Measurements from ENCODE around the gene JUNB. TPM values are rescaled to one million over a fixed set of nuclear protein-coding genes. Genes with fewer than 3 reads are reported as not detected.
A peak's percentile ranks its signal among the peaks of the same experiment; 100 is the strongest.

JUNB gene
- polyA plus RNA-seq: 100 to 1,000 TPM; 175 to 339 TPM

GRCh38 chr19:12791345-12792050, at the start of gene JUNB:
Gene JUNB (plus strand): TSS chr19:12791486. CDS start chr19:12791772, 286 bp downstream.
- Histone ChIP-seq H3K4me3 (ENCODE audit: low read depth in 1 of 2, low read length in 2 of 2) (peak within 1 kb of the TSS; percentile 96 to 99), H3K4me1 (ENCODE audit: control insufficient read depth in 2 of 2, insufficient read depth in 2 of 2, low read length in 1 of 2) (peaks cover 0 to 3% of the 10 kb centered on the region in 2 donors)
- WGBS, 2 donors: 0 to 1% methylated on average over 60 to 73 of the region's 73 CpGs

GRCh38 chr19:12745166-12745897, 46.0 kb upstream of the JUNB start:
- Histone ChIP-seq H3K27ac (ENCODE audit: low read depth in 2 of 2, low read length in 1 of 2) (no peak overlapping the region), H3K4me3 (ENCODE audit: low read depth in 1 of 2, low read length in 2 of 2) (no peak overlapping the region), H3K27me3 (ENCODE audit: control insufficient read depth in 1 of 2, insufficient read depth in 2 of 2, low read length in 2 of 2) (no peaks in the 10 kb centered on the region), H3K4me1 (ENCODE audit: control insufficient read depth in 2 of 2, insufficient read depth in 2 of 2, low read length in 1 of 2) (peaks cover 0 to 10% of the 10 kb centered on the region in 2 donors), H3K9me3 (ENCODE audit: control insufficient read depth in 2 of 2, insufficient read depth in 1 of 2, low read depth in 1 of 2, low read length in 1 of 2) (peaks cover 0 to 3% of the 10 kb centered on the region in 2 donors), H3K36me3 (ENCODE audit: control insufficient read depth in 2 of 2, insufficient read depth in 2 of 2, low read length in 1 of 2) (peaks cover 3 to 27% of the 10 kb centered on the region in 2 donors)
- 81 to 83% methylated on average over 19 to 22 of the region's 22 CpGs for WGBS, 2 donors

More at GRCh38 chr19:12791345-12792050, at the start of gene JUNB:
- Histone ChIP-seq H3K27ac (ENCODE audit: low read depth in 2 of 2, low read length in 1 of 2) (peak within 1 kb of the TSS; percentile 100), H3K27me3 (ENCODE audit: control insufficient read depth in 1 of 2, insufficient read depth in 2 of 2, low read length in 2 of 2) (no peaks in the 10 kb centered on the region), H3K9me3 (ENCODE audit: control insufficient read depth in 2 of 2, insufficient read depth in 1 of 2, low read depth in 1 of 2, low read length in 1 of 2) (no peaks in the 10 kb centered on the region), H3K36me3 (ENCODE audit: control insufficient read depth in 2 of 2, insufficient read depth in 2 of 2, low read length in 1 of 2) (peaks cover 0 to 4% of the 10 kb centered on the region in 2 donors)

DNA sequence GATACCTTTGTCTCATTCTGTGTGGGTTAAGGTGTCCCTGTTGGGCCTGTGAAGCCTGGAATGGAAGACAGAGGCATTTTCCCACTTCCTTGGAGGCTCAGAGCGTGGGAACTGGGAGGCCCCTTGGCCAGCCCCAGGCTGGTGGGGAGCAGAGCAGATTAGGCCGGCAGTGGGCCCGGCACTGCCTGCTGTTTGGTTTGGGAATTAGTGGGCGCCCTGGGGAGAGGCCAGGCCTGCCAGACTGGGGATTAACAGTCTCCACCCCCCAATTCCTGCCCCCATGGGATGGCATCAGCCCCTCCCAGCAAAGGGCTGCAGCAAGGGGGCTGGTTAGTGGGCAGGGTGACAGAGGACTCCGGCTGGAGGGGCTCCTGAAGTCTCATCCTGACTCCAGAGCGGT, 42.8 kb upstream of the JUNB start:
- WGBS, 2 donors: 53 to 63% methylated on average over 6 of the region's 6 CpGs
- peaks cover 0 to 15% of the 10 kb centered on the region in 2 donors for H3K4me1 ChIP-seq (ENCODE audit: control insufficient read depth in 2 of 2, insufficient read depth in 2 of 2, low read length in 1 of 2)
- peaks cover 0 to 3% of the 10 kb centered on the region in 2 donors for H3K9me3 ChIP-seq (ENCODE audit: control insufficient read depth in 2 of 2, insufficient read depth in 1 of 2, low read depth in 1 of 2, low read length in 1 of 2)
- no peak overlapping the region for H3K4me3 ChIP-seq (ENCODE audit: low read depth in 1 of 2, low read length in 2 of 2)
- H3K27ac ChIP-seq (ENCODE audit: low read depth in 2 of 2, low read length in 1 of 2): no peak overlapping the region
- H3K27me3 ChIP-seq (ENCODE audit: control insufficient read depth in 1 of 2, insufficient read depth in 2 of 2, low read length in 2 of 2): no peaks in the 10 kb centered on the region
- peaks cover 3 to 24% of the 10 kb centered on the region in 2 donors for H3K36me3 ChIP-seq (ENCODE audit: control insufficient read depth in 2 of 2, insufficient read depth in 2 of 2, low read length in 1 of 2)

- H3K36me3 ChIP-seq (ENCODE audit: control insufficient read depth in 2 of 2, insufficient read depth in 2 of 2, low read length in 1 of 2): peaks cover 3 to 24% of the 10 kb centered on the region in 2 donors
- H3K4me1 ChIP-seq (ENCODE audit: control insufficient read depth in 2 of 2, insufficient read depth in 2 of 2, low read length in 1 of 2): peaks cover 0 to 17% of the 10 kb centered on the region in 2 donors
- H3K27me3 ChIP-seq (ENCODE audit: control insufficient read depth in 1 of 2, insufficient read depth in 2 of 2, low read length in 2 of 2): no peaks in the 10 kb centered on the region
- H3K27ac ChIP-seq (ENCODE audit: low read depth in 2 of 2, low read length in 1 of 2): no peak overlapping the region
- 18 to 27% methylated on average over 23 to 24 of the region's 24 CpGs for WGBS, 2 donors
- peaks cover 0 to 3% of the 10 kb centered on the region in 2 donors for H3K9me3 ChIP-seq (ENCODE audit: control insufficient read depth in 2 of 2, insufficient read depth in 1 of 2, low read depth in 1 of 2, low read length in 1 of 2)
- H3K4me3 ChIP-seq (ENCODE audit: low read depth in 1 of 2, low read length in 2 of 2): no peak overlapping the region
Measured at GRCh38 chr19:12749938-12750521, 41.3 kb upstream of the JUNB start.

GRCh38 chr19:12750851-12751250, 40.4 kb upstream of the JUNB start:
- H3K27ac ChIP-seq (ENCODE audit: low read depth in 2 of 2, low read length in 1 of 2): peak overlapping the region in 1 of 2 donors; percentile 7
- H3K27me3 ChIP-seq (ENCODE audit: control insufficient read depth in 1 of 2, insufficient read depth in 2 of 2, low read length in 2 of 2): no peaks in the 10 kb centered on the region
- no peak overlapping the region for H3K4me3 ChIP-seq (ENCODE audit: low read depth in 1 of 2, low read length in 2 of 2)
- WGBS, 2 donors: 48 to 65% methylated on average over 9 of the region's 9 CpGs
- peaks cover 0 to 3% of the 10 kb centered on the region in 2 donors for H3K9me3 ChIP-seq (ENCODE audit: control insufficient read depth in 2 of 2, insufficient read depth in 1 of 2, low read depth in 1 of 2, low read length in 1 of 2)
- H3K4me1 ChIP-seq (ENCODE audit: control insufficient read depth in 2 of 2, insufficient read depth in 2 of 2, low read length in 1 of 2): peaks cover 0 to 14% of the 10 kb centered on the region in 2 donors
- H3K36me3 ChIP-seq (ENCODE audit: control insufficient read depth in 2 of 2, insufficient read depth in 2 of 2, low read length in 1 of 2): peaks cover 3 to 16% of the 10 kb centered on the region in 2 donors

GRCh38 chr19:12751635-12752034, 39.7 kb upstream of the JUNB start, which contains the start of gene BEST2:
Gene BEST2 (plus strand): TSS chr19:12751791. CDS start chr19:12752593, 802 bp downstream.
- Histone ChIP-seq H3K9me3 (ENCODE audit: control insufficient read depth in 2 of 2, insufficient read depth in 1 of 2, low read depth in 1 of 2, low read length in 1 of 2) (peaks cover 0 to 3% of the 10 kb centered on the region in 2 donors), H3K4me1 (ENCODE audit: control insufficient read depth in 2 of 2, insufficient read depth in 2 of 2, low read length in 1 of 2) (peaks cover 0 to 14% of the 10 kb centered on the region in 2 donors), H3K27me3 (ENCODE audit: control insufficient read depth in 1 of 2, insufficient read depth in 2 of 2, low read length in 2 of 2) (no peaks in the 10 kb centered on the region), H3K36me3 (ENCODE audit: control insufficient read depth in 2 of 2, insufficient read depth in 2 of 2, low read length in 1 of 2) (peaks cover 0 to 11% of the 10 kb centered on the region in 2 donors), H3K27ac (ENCODE audit: low read depth in 2 of 2, low read length in 1 of 2) (peak within 1 kb of the TSS in 1 of 2 donors; percentile 7), H3K4me3 (ENCODE audit: low read depth in 1 of 2, low read length in 2 of 2) (no peak within 1 kb of the TSS)
- WGBS, 2 donors: 31 to 39% methylated on average over 14 of the region's 14 CpGs

GRCh38 chr19:12752056-12752781, 39.1 kb upstream of the JUNB start:
- H3K9me3 ChIP-seq (ENCODE audit: control insufficient read depth in 2 of 2, insufficient read depth in 1 of 2, low read depth in 1 of 2, low read length in 1 of 2): peaks cover 0 to under 1% of the 10 kb centered on the region in 2 donors
- H3K27me3 ChIP-seq (ENCODE audit: control insufficient read depth in 1 of 2, insufficient read depth in 2 of 2, low read length in 2 of 2): no peaks in the 10 kb centered on the region
- peaks cover 0 to 7% of the 10 kb centered on the region in 2 donors for H3K36me3 ChIP-seq (ENCODE audit: control insufficient read depth in 2 of 2, insufficient read depth in 2 of 2, low read length in 1 of 2)
- H3K4me1 ChIP-seq (ENCODE audit: control insufficient read depth in 2 of 2, insufficient read depth in 2 of 2, low read length in 1 of 2): peaks cover 0 to 14% of the 10 kb centered on the region in 2 donors
- H3K27ac ChIP-seq (ENCODE audit: low read depth in 2 of 2, low read length in 1 of 2): no peak overlapping the region
- WGBS, 2 donors: 68 to 71% methylated on average over 23 of the region's 23 CpGs
- H3K4me3 ChIP-seq (ENCODE audit: low read depth in 1 of 2, low read length in 2 of 2): no peak overlapping the region

DNA sequence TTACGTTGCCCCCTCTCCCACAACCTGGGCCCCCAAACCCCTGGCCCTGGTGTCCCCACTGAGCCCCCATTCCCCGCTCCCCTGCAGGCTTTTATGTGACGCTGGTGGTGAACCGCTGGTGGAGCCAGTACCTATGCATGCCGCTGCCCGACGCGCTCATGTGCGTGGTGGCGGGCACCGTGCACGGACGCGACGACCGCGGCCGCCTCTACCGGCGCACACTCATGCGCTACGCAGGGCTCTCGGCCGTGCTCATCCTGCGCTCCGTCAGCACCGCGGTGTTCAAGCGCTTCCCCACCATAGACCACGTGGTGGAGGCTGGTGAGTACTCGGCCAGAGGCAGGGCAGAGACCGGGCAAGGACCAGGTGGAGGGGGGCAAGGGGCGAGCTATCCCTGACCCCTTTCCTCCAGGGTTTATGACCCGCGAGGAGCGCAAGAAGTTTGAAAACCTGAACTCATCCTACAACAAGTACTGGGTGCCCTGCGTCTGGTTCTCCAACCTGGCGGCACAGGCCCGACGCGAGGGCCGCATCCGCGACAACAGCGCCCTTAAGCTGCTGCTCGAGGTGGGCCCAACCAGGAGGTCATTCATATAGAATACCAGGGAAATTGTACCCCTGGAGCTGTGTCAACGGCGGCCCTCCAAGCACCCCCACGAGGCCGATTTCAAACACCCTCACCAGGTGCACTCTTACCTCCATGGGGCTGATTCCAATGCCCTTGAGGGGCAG, 36.7 kb upstream of the JUNB start:
- Histone ChIP-seq H3K9me3 (ENCODE audit: control insufficient read depth in 2 of 2, insufficient read depth in 1 of 2, low read depth in 1 of 2, low read length in 1 of 2) (no peaks in the 10 kb centered on the region), H3K27ac (ENCODE audit: low read depth in 2 of 2, low read length in 1 of 2) (no peak overlapping the region), H3K36me3 (ENCODE audit: control insufficient read depth in 2 of 2, insufficient read depth in 2 of 2, low read length in 1 of 2) (no peaks in the 10 kb centered on the region), H3K4me1 (ENCODE audit: control insufficient read depth in 2 of 2, insufficient read depth in 2 of 2, low read length in 1 of 2) (peaks cover 0 to 12% of the 10 kb centered on the region in 2 donors), H3K27me3 (ENCODE audit: control insufficient read depth in 1 of 2, insufficient read depth in 2 of 2, low read length in 2 of 2) (no peaks in the 10 kb centered on the region), H3K4me3 (ENCODE audit: low read depth in 1 of 2, low read length in 2 of 2) (no peak overlapping the region)
- 70 to 75% methylated on average over 49 to 50 of the region's 50 CpGs for WGBS, 2 donors
